ENCODE results near the gene LCE2B. TPM values are rescaled to one million over a fixed set of nuclear protein-coding genes. Genes with fewer than 3 reads are reported as not detected.
"Not testable (repeated sequence)": the region's sequence is repeated elsewhere in the genome, so short reads cannot be mapped to it uniquely, and the experiment has no call there.

LCE2B gene
- total RNA-seq, 2 donors from 2014 or later: not detected

DNA sequence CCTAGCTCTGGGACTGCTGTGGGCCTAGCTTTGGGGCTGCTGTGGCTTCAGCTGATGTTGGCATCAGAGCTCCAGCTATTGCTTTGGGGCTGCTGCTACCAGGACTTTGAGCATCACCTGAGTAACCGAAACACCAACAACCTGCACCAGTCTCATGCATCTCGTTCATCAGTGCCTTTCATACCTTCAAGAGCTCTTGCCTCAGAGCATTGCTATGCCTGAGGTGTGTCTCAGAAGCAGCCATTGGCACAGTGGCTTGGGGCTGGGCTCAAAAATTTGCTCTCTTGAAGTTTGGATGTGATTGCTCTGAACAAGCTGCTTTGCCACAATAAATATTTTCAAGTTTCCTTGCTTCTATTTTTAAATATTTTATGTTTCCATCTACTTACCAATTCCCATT lies 29.5 kb upstream of the LCE2B start:
- H3K27me3 ChIP-seq: no peaks in the 10 kb centered on the region
- H3K27ac ChIP-seq: no peak overlapping the region
- TF ChIP-seq CTCF (IDR thresholded peaks at IDR 0.05): no peak
- no peaks in the 10 kb centered on the region for H3K4me1 ChIP-seq
- no peaks in the 10 kb centered on the region for H3K36me3 ChIP-seq
- no peak for DNase-seq (ENCODE audit: low spot score)
- H3K9me3 ChIP-seq: no peaks in the 10 kb centered on the region
- H3K4me3 ChIP-seq: no peak overlapping the region

DNA sequence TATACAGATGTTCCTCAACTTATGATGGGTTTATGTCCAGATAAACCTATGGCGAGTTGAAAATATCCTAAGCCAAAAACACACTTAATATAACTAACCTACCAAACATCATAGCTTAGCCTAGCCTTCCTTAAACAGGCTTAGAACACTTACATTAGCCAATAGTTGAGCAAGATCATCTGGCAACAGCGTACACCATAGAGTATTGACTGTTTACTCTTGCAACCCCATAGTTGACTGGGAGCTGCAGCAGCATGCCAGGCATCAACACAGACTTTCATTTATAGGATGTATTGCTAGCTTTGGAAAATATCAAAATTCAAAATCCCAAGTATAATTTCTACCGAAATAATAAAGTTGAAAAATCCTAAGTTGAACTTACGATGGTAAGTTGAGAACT lies 28.2 kb upstream of the LCE2B start:
- Histone ChIP-seq H3K4me1 (no peaks in the 10 kb centered on the region), H3K36me3 (no peaks in the 10 kb centered on the region), H3K27ac (no peak overlapping the region), H3K4me3 (no peak overlapping the region), H3K9me3 (no peaks in the 10 kb centered on the region), H3K27me3 (no peaks in the 10 kb centered on the region)
- no peak for TF ChIP-seq CTCF (IDR thresholded peaks at IDR 0.05)
- no peak for DNase-seq (ENCODE audit: low spot score)

DNA sequence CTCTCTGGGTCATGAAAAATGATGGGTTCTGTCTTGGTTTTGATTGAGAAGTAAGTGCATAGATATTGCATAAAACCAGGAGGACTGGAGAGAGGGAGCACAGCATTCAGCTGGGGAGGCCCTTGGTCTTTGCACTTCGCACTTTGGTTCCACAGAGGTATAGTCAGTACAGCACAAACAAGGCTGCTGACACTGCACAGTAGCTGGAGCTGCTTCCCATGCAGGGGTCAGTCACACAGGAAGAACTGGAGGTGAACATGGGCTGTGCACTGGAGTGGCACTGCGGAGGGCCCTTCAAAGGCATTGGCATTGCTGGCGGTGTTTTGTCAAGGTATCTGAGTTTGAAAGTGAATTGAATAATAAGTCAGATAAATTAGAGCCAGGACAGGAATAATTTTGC lies 27.3 kb upstream of the LCE2B start:
- Histone ChIP-seq H3K4me3 (no peak overlapping the region), H3K4me1 (no peaks in the 10 kb centered on the region), H3K27ac (no peak overlapping the region), H3K27me3 (no peaks in the 10 kb centered on the region), H3K36me3 (no peaks in the 10 kb centered on the region), H3K9me3 (no peaks in the 10 kb centered on the region)
- no peak for DNase-seq (ENCODE audit: low spot score)
- no peak for TF ChIP-seq CTCF (IDR thresholded peaks at IDR 0.05)

DNA sequence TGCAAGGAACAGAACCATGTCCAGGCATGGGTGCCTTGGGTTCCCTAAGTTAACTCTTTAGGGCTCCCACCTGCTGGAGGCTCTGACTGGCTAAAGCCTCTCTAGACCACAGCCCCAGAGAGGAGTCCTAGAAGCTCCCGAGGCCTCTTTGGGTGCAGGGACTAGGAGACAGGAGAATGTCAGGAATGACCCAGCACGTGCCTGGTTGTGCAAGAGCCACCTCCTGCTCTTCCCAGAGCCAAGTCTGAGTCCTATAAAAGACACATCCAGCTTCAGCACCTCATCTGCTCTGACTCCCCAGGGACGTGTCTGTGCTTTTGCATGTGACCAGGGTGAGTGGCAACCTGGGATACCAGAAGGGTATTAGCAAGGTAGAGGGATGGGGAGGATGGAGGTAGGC lies 22.8 kb upstream of the LCE2B start, which contains the start of gene LCE2D:
TSS of gene LCE2D (plus strand) at position 283 of the 400 bp plus-strand sequence. CDS start 726 bp downstream, outside the sequence.
- no peak for TF ChIP-seq CTCF (IDR thresholded peaks at IDR 0.05)
- DNase-seq (ENCODE audit: low spot score): no peak
- Histone ChIP-seq H3K27me3 (no peaks in the 10 kb centered on the region), H3K4me1 (no peaks in the 10 kb centered on the region), H3K9me3 (no peaks in the 10 kb centered on the region), H3K4me3 (no peak within 1 kb of the TSS), H3K36me3 (no peaks in the 10 kb centered on the region), H3K27ac (no peak within 1 kb of the TSS)

DNA sequence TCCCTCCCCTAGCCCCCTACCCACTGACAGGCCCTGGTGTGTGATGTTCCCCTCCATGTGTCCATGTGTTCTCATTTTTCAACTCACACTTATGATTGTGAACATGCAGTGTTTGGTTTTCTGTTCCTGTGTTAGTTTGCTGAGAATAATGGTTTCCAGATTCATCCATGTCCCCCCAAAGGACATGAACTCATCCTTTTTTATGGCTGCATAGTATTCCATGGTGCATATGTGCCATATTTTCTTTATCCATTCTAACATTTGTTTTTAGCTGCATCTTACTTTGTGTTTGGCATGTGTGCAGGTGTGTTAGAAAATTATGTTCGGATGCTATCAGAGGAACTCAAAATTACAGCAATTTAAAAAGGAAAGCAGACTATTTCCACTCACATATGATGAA lies 19.8 kb upstream of the LCE2B start:
- not testable (repeated sequence) for DNase-seq (ENCODE audit: low spot score); H3K27me3 ChIP-seq; H3K4me1 ChIP-seq; H3K27ac ChIP-seq; H3K9me3 ChIP-seq; H3K4me3 ChIP-seq; H3K36me3 ChIP-seq

DNA sequence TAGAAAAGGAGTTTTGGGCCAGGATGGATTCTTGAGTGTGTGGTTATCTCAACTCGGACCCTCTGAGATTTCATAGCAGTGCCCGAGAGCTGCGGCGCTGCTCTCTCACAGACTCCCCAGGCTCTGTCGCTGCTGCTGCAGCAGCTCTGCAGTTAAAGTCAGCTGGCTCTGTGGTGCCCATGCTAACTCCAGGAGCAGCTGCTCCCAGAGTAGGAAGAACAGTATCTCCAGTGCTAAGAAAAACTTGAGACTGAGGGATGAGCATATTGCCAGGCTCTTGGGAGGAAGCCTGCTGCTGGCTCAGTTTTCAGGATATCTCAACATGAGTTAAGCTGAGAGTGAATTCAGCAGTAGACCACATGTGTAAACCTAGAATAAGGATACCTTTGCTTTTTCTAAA lies 18.3 kb upstream of the LCE2B start:
- Histone ChIP-seq H3K27me3 (no peaks in the 10 kb centered on the region), H3K4me1 (no peaks in the 10 kb centered on the region), H3K4me3 (no peak overlapping the region), H3K36me3 (no peaks in the 10 kb centered on the region), H3K27ac (no peak overlapping the region), H3K9me3 (no peaks in the 10 kb centered on the region)
- DNase-seq (ENCODE audit: low spot score): no peak
- TF ChIP-seq CTCF (IDR thresholded peaks at IDR 0.05): no peak

All from right atrium auricular region (tissue), 2 donors.